HL-60 (cell line): ENCODE measurements around the gene SCN5A.

Experiments
- TF ChIP-seq, protein P1 (sequence below): IDR thresholded peaks from one replicate; pipeline ENCODE4 v1.5.1; 2011; ENCODE audit warnings: low read length, control low read depth, inconsistent platforms; ENCODE audit not compliant: insufficient read depth
- TF ChIP-seq, protein P2 (sequence below): IDR thresholded peaks from 2 replicates; pipeline ENCODE4 v1.6.1; 2012; ENCODE audit warnings: low read depth; ENCODE audit not compliant: insufficient replicate concordance

DNA sequence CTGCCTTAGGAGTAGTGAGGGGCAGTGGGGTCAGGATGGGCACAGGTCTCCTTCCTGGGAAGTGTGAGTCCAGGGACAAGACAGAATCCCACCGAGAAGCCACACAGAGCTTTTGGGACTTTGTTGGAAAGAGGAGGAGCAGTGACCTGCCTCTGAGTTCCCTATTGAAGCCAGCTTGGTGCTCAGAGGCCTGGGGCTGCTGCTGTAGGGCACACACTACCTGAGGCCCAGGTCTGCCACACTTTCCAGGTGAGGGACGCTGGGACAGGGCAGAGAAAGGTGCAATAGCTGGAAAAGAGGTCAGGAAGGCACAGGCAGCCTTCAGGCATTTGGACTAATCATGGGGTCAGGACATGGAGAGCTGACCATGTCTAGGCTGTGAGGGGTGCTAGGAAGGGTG, 67.7 kb downstream of the SCN5A start:
- TF ChIP-seq, protein P1, sequence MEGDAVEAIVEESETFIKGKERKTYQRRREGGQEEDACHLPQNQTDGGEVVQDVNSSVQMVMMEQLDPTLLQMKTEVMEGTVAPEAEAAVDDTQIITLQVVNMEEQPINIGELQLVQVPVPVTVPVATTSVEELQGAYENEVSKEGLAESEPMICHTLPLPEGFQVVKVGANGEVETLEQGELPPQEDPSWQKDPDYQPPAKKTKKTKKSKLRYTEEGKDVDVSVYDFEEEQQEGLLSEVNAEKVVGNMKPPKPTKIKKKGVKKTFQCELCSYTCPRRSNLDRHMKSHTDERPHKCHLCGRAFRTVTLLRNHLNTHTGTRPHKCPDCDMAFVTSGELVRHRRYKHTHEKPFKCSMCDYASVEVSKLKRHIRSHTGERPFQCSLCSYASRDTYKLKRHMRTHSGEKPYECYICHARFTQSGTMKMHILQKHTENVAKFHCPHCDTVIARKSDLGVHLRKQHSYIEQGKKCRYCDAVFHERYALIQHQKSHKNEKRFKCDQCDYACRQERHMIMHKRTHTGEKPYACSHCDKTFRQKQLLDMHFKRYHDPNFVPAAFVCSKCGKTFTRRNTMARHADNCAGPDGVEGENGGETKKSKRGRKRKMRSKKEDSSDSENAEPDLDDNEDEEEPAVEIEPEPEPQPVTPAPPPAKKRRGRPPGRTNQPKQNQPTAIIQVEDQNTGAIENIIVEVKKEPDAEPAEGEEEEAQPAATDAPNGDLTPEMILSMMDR: no peak
- TF ChIP-seq, protein P2, sequence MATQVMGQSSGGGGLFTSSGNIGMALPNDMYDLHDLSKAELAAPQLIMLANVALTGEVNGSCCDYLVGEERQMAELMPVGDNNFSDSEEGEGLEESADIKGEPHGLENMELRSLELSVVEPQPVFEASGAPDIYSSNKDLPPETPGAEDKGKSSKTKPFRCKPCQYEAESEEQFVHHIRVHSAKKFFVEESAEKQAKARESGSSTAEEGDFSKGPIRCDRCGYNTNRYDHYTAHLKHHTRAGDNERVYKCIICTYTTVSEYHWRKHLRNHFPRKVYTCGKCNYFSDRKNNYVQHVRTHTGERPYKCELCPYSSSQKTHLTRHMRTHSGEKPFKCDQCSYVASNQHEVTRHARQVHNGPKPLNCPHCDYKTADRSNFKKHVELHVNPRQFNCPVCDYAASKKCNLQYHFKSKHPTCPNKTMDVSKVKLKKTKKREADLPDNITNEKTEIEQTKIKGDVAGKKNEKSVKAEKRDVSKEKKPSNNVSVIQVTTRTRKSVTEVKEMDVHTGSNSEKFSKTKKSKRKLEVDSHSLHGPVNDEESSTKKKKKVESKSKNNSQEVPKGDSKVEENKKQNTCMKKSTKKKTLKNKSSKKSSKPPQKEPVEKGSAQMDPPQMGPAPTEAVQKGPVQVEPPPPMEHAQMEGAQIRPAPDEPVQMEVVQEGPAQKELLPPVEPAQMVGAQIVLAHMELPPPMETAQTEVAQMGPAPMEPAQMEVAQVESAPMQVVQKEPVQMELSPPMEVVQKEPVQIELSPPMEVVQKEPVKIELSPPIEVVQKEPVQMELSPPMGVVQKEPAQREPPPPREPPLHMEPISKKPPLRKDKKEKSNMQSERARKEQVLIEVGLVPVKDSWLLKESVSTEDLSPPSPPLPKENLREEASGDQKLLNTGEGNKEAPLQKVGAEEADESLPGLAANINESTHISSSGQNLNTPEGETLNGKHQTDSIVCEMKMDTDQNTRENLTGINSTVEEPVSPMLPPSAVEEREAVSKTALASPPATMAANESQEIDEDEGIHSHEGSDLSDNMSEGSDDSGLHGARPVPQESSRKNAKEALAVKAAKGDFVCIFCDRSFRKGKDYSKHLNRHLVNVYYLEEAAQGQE: no peak
